Liver (tissue), 9 donors: ENCODE data around the gene FAM216B. TPM values are rescaled to one million over a fixed set of nuclear protein-coding genes. Genes with fewer than 3 reads are reported as not detected.

ENCODE experiments used
- DNase-seq: peaks from one replicate; pipeline ENCODE4 v3.0.0-alpha.2; 2017; ENCODE audit warnings: low spot score
- H3K27ac ChIP-seq, 2 donors: one replicate each; pipeline ENCODE4 v1.7.0; 2013; ENCODE audit warnings: inconsistent platforms in 2 of 2, low read length in 2 of 2, control low read depth in 1 of 2, low read depth in 1 of 2, mild to moderate bottlenecking in 1 of 2
- H3K27me3 ChIP-seq, 4 donors: one replicate each; pipeline versions ENCODE4 v1.6.1 to v1.7.0; 2013; ENCODE audit warnings: low read length in 3 of 4, inconsistent platforms in 1 of 4, mild to moderate bottlenecking in 1 of 4, moderate library complexity in 1 of 4; ENCODE audit not compliant: control insufficient read depth in 4 of 4, insufficient read depth in 4 of 4
- H3K36me3 ChIP-seq, 4 donors: one replicate each; pipeline versions ENCODE4 v1.6.1 to v1.7.0; 2013; ENCODE audit warnings: low read length in 3 of 4, mild to moderate bottlenecking in 3 of 4, low read depth in 1 of 4, moderate library complexity in 1 of 4; ENCODE audit not compliant: control insufficient read depth in 4 of 4, insufficient read depth in 3 of 4
- H3K4me1 ChIP-seq, 4 donors: one replicate each; pipeline versions ENCODE4 v1.6.1 to v1.7.0; 2013; ENCODE audit warnings: low read length in 3 of 4, mild to moderate bottlenecking in 3 of 4, moderate library complexity in 1 of 4; ENCODE audit not compliant: control insufficient read depth in 4 of 4, insufficient read depth in 4 of 4
- H3K4me3 ChIP-seq, 3 donors: one replicate each; pipeline versions ENCODE4 v1.6.1 to v1.7.0; 2013; ENCODE audit warnings: low read length in 3 of 3, control low read depth in 1 of 3, low read depth in 1 of 3, mild to moderate bottlenecking in 1 of 3
- H3K9ac ChIP-seq, 2 donors: one replicate each; pipeline ENCODE4 v1.7.0; 2013; ENCODE audit warnings: low read length in 2 of 2, mild to moderate bottlenecking in 2 of 2, moderate library complexity in 2 of 2, control low read depth in 1 of 2, low read depth in 1 of 2
- H3K9me3 ChIP-seq, 4 donors: one replicate each; pipeline versions ENCODE4 v1.6.1 to v1.7.0; 2013; ENCODE audit warnings: low read length in 3 of 4; ENCODE audit not compliant: control insufficient read depth in 4 of 4
- ATF3 ChIP-seq: IDR thresholded peaks from 2 replicates; pipeline ENCODE4 v1.6.1; 2016; ENCODE audit warnings: antibody characterized with exemption
- CTCF ChIP-seq: fragments of 150-350 bp; IDR thresholded peaks from 2 replicates; pipeline ENCODE4 v1.5.1; 2017; ENCODE audit warnings: improper control_type of control experiment, low read depth, low read length; ENCODE audit not compliant: missing input control
- EGR1 ChIP-seq, 2 donors: IDR thresholded peaks; 2 replicates each; pipeline ENCODE4 v1.6.1; 2016 to 2018; ENCODE audit warnings: antibody characterized with exemption in 2 of 2, low read depth in 2 of 2
- FOXA2 ChIP-seq: IDR thresholded peaks from 2 replicates; pipeline ENCODE4 v1.6.1; 2016; ENCODE audit warnings: antibody characterized with exemption
- GABPA ChIP-seq, 2 donors: IDR thresholded peaks in 1 of 2; conservative IDR thresholded peaks in 1 of 2; 2 replicates each; pipeline ENCODE4 v1.6.1; 2016; ENCODE audit warnings: antibody characterized with exemption in 2 of 2, mild to moderate bottlenecking in 1 of 2, moderate library complexity in 1 of 2
- HNF4A ChIP-seq, 2 donors: conservative IDR thresholded peaks; 2 replicates each; pipeline ENCODE4 v1.6.1; 2016; ENCODE audit warnings: antibody characterized with exemption in 2 of 2, mild to moderate bottlenecking in 2 of 2
- HNF4G ChIP-seq: IDR thresholded peaks from 2 replicates; pipeline ENCODE4 v1.6.1; 2016; ENCODE audit warnings: antibody characterized with exemption
- NR2F2 ChIP-seq: IDR thresholded peaks from 2 replicates; pipeline ENCODE4 v1.6.1; 2016; ENCODE audit warnings: antibody characterized with exemption
- RAD21 ChIP-seq, 2 donors: IDR thresholded peaks; 2 replicates each; pipeline ENCODE4 v1.6.1; 2016; ENCODE audit warnings: antibody characterized with exemption in 2 of 2, mild to moderate bottlenecking in 2 of 2
- RXRA ChIP-seq, 2 donors: IDR thresholded peaks; 2 replicates each; pipeline ENCODE4 v1.6.1; 2017 to 2018; ENCODE audit warnings: antibody characterized with exemption in 2 of 2, mild to moderate bottlenecking in 1 of 2
- SP1 ChIP-seq: IDR thresholded peaks from 2 replicates; pipeline ENCODE4 v1.6.1; 2018; ENCODE audit warnings: antibody characterized with exemption, mild to moderate bottlenecking
- TAF1 ChIP-seq: conservative IDR thresholded peaks from 2 replicates; pipeline ENCODE4 v1.6.1; 2016; ENCODE audit warnings: antibody characterized with exemption, mild to moderate bottlenecking
- YY1 ChIP-seq: IDR thresholded peaks from 2 replicates; pipeline ENCODE4 v1.6.1; 2016; ENCODE audit warnings: antibody characterized with exemption, mild to moderate bottlenecking
- WGBS: extraction: QIAGEN DNeasy Blood & Tissue Kit; methylation state at CpG from one replicate; pipeline ENCODE4 v1.1.7; 2013; 5-methylcytosine and 5-hydroxymethylcytosine counted together
- polyA plus RNA-seq, 2 donors: library from polyadenylated mRNA; stranded (reverse) in 1 of 2; unstranded in 1 of 2; fragments of 200-250 nt in 1 of 2; fragments of >200 nt in 1 of 2; fragmentation: Nextera tagmentation in 1 of 2; extraction: Ambion mirVana in 1 of 2; gene quantifications; one replicate each; pipeline versions ENCODE4 v1.2.1 to v1.2.3, GENCODE V29; 2013 to 2015
- total RNA-seq, 2 donors: library from RNA; depleted of rRNA; stranded (reverse); fragments of >200 nt; gene quantifications; one replicate each; pipeline ENCODE4 v1.2.3, GENCODE V29; 2014
- TF ChIP-seq, protein P1 (sequence below): IDR thresholded peaks from 2 replicates; pipeline ENCODE4 v1.6.1; 2016; ENCODE audit warnings: antibody characterized with exemption
- TF ChIP-seq, protein P2 (sequence below): IDR thresholded peaks from 2 replicates; pipeline ENCODE4 v1.6.1; 2016; ENCODE audit warnings: antibody characterized with exemption, mild to moderate bottlenecking
- TF ChIP-seq, protein P3 (sequence below): IDR thresholded peaks from 2 replicates; pipeline ENCODE4 v1.6.1; 2016; ENCODE audit warnings: antibody characterized with exemption
- donor health status: healthy.
- donor health status: healthy.
- donor health status: healthy.
- donor health status: healthy.
- donor health status: healthy.

The FAM216B gene
- total and polyA plus RNA-seq, 4 donors = not detected

- no peaks in the 10 kb centered on the region for H3K9me3 ChIP-seq
- no peak overlapping the region for H3K9ac ChIP-seq
- H3K4me3 ChIP-seq = no peak overlapping the region
- H3K36me3 ChIP-seq = no peaks in the 10 kb centered on the region
- H3K4me1 ChIP-seq = no peaks in the 10 kb centered on the region
- peaks cover 0 to 2% (median 0%) of the 10 kb centered on the region in 4 donors for H3K27me3 ChIP-seq
- 47% methylated on average over 2 of the region's 2 CpGs for WGBS
- DNase-seq = no peak
- no peak overlapping the region for H3K27ac ChIP-seq
- TF ChIP-seq EGR1 (IDR thresholded peaks at IDR 0.05; ENCODE audit: low read depth in 2 of 2) (no peak), YY1 (no peak), RXRA (IDR thresholded peaks at IDR 0.05) (no peak), CTCF (no peak), NR2F2 (no peak), HNF4A (conservative IDR thresholded peaks at IDR 0.05) (no peak), TAF1 (no peak), GABPA (IDR thresholded peaks at IDR 0.05 in 1 of 2, conservative IDR thresholded peaks at IDR 0.05 in 1 of 2) (no peak), FOXA2 (no peak)
- TF ChIP-seq, protein P1, sequence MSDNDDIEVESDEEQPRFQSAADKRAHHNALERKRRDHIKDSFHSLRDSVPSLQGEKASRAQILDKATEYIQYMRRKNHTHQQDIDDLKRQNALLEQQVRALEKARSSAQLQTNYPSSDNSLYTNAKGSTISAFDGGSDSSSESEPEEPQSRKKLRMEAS = no peak
- TF ChIP-seq, protein P2, sequence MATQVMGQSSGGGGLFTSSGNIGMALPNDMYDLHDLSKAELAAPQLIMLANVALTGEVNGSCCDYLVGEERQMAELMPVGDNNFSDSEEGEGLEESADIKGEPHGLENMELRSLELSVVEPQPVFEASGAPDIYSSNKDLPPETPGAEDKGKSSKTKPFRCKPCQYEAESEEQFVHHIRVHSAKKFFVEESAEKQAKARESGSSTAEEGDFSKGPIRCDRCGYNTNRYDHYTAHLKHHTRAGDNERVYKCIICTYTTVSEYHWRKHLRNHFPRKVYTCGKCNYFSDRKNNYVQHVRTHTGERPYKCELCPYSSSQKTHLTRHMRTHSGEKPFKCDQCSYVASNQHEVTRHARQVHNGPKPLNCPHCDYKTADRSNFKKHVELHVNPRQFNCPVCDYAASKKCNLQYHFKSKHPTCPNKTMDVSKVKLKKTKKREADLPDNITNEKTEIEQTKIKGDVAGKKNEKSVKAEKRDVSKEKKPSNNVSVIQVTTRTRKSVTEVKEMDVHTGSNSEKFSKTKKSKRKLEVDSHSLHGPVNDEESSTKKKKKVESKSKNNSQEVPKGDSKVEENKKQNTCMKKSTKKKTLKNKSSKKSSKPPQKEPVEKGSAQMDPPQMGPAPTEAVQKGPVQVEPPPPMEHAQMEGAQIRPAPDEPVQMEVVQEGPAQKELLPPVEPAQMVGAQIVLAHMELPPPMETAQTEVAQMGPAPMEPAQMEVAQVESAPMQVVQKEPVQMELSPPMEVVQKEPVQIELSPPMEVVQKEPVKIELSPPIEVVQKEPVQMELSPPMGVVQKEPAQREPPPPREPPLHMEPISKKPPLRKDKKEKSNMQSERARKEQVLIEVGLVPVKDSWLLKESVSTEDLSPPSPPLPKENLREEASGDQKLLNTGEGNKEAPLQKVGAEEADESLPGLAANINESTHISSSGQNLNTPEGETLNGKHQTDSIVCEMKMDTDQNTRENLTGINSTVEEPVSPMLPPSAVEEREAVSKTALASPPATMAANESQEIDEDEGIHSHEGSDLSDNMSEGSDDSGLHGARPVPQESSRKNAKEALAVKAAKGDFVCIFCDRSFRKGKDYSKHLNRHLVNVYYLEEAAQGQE = no peak
- TF ChIP-seq, protein P3, sequence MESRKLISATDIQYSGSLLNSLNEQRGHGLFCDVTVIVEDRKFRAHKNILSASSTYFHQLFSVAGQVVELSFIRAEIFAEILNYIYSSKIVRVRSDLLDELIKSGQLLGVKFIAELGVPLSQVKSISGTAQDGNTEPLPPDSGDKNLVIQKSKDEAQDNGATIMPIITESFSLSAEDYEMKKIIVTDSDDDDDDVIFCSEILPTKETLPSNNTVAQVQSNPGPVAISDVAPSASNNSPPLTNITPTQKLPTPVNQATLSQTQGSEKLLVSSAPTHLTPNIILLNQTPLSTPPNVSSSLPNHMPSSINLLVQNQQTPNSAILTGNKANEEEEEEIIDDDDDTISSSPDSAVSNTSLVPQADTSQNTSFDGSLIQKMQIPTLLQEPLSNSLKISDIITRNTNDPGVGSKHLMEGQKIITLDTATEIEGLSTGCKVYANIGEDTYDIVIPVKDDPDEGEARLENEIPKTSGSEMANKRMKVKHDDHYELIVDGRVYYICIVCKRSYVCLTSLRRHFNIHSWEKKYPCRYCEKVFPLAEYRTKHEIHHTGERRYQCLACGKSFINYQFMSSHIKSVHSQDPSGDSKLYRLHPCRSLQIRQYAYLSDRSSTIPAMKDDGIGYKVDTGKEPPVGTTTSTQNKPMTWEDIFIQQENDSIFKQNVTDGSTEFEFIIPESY = no peak
Observed at GRCh38 chr13:42807241-42807640, 25.9 kb downstream of the FAM216B start.

DNA sequence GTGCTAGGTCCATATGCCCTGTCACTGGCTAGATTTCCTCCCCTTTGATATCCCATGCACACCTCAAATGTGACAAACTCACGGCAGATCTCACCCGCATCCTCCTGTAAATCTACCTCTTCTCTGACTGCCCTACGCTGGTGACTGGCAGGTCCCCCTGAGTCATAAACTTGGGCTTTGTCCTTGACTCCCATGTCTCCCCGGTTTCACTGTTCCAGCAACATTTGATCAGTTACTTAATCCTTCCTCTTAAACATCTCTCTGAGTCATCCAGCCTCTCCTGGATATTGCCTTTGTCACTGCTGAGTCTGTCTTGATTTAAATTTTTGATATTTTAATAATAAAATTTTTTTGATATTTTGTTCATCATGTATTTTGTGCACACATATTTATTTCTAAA, 26.5 kb downstream of the FAM216B start:
- WGBS = 72% methylated on average over 4 of the region's 4 CpGs
- no peaks in the 10 kb centered on the region for H3K9me3 ChIP-seq
- no peak overlapping the region for H3K4me3 ChIP-seq
- H3K4me1 ChIP-seq = no peaks in the 10 kb centered on the region
- TF ChIP-seq, protein P2 = no peak
- TF ChIP-seq YY1 (no peak), RAD21 (IDR thresholded peaks at IDR 0.05) (no peak), TAF1 (no peak), HNF4G (no peak), GABPA (IDR thresholded peaks at IDR 0.05 in 1 of 2, conservative IDR thresholded peaks at IDR 0.05 in 1 of 2) (no peak), EGR1 (IDR thresholded peaks at IDR 0.05; ENCODE audit: low read depth in 2 of 2) (no peak), SP1 (no peak), ATF3 (no peak)
- TF ChIP-seq, protein P3 = no peak
- DNase-seq = no peak
- no peak overlapping the region for H3K27ac ChIP-seq
- no peaks in the 10 kb centered on the region for H3K36me3 ChIP-seq
- peaks cover 0 to 2% (median 0%) of the 10 kb centered on the region in 4 donors for H3K27me3 ChIP-seq
- no peak overlapping the region for H3K9ac ChIP-seq
